ENCODE data around the gene IGF2BP3.

DNA sequence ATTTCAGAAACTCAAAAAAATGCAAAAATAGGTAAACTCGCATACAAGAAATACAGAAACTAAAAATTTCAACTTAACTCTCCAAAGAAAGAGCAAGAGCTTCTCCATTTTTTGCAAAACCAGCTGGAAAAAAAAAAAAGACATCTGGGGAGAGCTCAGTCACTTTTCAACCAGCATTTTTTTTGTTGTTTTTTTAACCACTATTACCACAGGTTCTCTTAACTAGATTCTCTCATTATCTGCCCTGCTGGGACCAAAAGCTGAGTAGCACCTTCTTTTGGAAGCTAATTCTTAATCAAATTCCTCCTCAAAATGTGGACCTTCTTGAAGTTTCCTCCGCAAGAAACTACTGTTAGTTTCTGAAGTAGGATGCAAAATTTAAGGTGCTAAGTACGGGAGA is 14.2 kb downstream of the IGF2BP3 start:
- TF ChIP-seq EZH2 (IDR thresholded peaks at IDR 0.05; ENCODE audit: borderline replicate concordance, control insufficient read depth, low read depth, low read length) (no peak), ELK1 (IDR thresholded peaks at IDR 0.05; ENCODE audit: low read depth, low read length) (no peak), KLF5 (IDR thresholded peaks at IDR 0.05; ENCODE audit: partially characterized antibody) (no peak), EP300 (IDR thresholded peaks at IDR 0.05; ENCODE audit: borderline replicate concordance in 1 of 2, control insufficient read depth in 1 of 2, low read depth in 2 of 2, low read length in 2 of 2) (no peak), POLR2A (IDR thresholded peaks at IDR 0.05; ENCODE audit: low read depth, low read length) (no peak), CTCF (IDR thresholded peaks at IDR 0.05 in 2 of 3, conservative IDR thresholded peaks at IDR 0.05 in 1 of 3; ENCODE audit: control insufficient read depth in 2 of 3, extremely low read depth in 1 of 3, insufficient read depth in 1 of 3, low read depth in 3 of 3, low read length in 3 of 3) (no peak), TAF1 (IDR thresholded peaks at IDR 0.05; ENCODE audit: borderline replicate concordance, low read depth, low read length) (no peak), ASH2L (IDR thresholded peaks at IDR 0.05; ENCODE audit: borderline replicate concordance, low read depth) (no peak), ESRRA (IDR thresholded peaks at IDR 0.05; ENCODE audit: low read length) (no peak), HCFC1 (IDR thresholded peaks at IDR 0.05; ENCODE audit: low read length) (no peak), TCF12 (IDR thresholded peaks at IDR 0.05; ENCODE audit: low read depth, low read length) (no peak)
- TF ChIP-seq, protein P1, sequence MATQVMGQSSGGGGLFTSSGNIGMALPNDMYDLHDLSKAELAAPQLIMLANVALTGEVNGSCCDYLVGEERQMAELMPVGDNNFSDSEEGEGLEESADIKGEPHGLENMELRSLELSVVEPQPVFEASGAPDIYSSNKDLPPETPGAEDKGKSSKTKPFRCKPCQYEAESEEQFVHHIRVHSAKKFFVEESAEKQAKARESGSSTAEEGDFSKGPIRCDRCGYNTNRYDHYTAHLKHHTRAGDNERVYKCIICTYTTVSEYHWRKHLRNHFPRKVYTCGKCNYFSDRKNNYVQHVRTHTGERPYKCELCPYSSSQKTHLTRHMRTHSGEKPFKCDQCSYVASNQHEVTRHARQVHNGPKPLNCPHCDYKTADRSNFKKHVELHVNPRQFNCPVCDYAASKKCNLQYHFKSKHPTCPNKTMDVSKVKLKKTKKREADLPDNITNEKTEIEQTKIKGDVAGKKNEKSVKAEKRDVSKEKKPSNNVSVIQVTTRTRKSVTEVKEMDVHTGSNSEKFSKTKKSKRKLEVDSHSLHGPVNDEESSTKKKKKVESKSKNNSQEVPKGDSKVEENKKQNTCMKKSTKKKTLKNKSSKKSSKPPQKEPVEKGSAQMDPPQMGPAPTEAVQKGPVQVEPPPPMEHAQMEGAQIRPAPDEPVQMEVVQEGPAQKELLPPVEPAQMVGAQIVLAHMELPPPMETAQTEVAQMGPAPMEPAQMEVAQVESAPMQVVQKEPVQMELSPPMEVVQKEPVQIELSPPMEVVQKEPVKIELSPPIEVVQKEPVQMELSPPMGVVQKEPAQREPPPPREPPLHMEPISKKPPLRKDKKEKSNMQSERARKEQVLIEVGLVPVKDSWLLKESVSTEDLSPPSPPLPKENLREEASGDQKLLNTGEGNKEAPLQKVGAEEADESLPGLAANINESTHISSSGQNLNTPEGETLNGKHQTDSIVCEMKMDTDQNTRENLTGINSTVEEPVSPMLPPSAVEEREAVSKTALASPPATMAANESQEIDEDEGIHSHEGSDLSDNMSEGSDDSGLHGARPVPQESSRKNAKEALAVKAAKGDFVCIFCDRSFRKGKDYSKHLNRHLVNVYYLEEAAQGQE (IDR thresholded peaks at IDR 0.05; ENCODE audit: low read depth, low read length): no peak
- TF ChIP-seq, protein P2, sequence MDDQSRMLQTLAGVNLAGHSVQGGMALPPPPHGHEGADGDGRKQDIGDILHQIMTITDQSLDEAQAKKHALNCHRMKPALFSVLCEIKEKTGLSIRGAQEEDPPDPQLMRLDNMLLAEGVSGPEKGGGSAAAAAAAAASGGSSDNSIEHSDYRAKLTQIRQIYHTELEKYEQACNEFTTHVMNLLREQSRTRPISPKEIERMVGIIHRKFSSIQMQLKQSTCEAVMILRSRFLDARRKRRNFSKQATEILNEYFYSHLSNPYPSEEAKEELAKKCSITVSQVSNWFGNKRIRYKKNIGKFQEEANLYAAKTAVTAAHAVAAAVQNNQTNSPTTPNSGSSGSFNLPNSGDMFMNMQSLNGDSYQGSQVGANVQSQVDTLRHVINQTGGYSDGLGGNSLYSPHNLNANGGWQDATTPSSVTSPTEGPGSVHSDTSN (IDR thresholded peaks at IDR 0.05; ENCODE audit: insufficient replicate concordance, low read depth, low read length): no peak
- TF ChIP-seq, protein P3, sequence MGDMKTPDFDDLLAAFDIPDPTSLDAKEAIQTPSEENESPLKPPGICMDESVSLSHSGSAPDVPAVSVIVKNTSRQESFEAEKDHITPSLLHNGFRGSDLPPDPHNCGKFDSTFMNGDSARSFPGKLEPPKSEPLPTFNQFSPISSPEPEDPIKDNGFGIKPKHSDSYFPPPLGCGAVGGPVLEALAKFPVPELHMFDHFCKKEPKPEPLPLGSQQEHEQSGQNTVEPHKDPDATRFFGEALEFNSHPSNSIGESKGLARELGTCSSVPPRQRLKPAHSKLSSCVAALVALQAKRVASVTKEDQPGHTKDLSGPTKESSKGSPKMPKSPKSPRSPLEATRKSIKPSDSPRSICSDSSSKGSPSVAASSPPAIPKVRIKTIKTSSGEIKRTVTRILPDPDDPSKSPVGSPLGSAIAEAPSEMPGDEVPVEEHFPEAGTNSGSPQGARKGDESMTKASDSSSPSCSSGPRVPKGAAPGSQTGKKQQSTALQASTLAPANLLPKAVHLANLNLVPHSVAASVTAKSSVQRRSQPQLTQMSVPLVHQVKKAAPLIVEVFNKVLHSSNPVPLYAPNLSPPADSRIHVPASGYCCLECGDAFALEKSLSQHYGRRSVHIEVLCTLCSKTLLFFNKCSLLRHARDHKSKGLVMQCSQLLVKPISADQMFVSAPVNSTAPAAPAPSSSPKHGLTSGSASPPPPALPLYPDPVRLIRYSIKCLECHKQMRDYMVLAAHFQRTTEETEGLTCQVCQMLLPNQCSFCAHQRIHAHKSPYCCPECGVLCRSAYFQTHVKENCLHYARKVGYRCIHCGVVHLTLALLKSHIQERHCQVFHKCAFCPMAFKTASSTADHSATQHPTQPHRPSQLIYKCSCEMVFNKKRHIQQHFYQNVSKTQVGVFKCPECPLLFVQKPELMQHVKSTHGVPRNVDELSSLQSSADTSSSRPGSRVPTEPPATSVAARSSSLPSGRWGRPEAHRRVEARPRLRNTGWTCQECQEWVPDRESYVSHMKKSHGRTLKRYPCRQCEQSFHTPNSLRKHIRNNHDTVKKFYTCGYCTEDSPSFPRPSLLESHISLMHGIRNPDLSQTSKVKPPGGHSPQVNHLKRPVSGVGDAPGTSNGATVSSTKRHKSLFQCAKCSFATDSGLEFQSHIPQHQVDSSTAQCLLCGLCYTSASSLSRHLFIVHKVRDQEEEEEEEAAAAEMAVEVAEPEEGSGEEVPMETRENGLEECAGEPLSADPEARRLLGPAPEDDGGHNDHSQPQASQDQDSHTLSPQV (IDR thresholded peaks at IDR 0.05): 0 out of 2 replicates have a peak, but pooled peaks have one; percentile 47

All from GM12878 (cell line).